ENCODE data around the gene SOCS3.

Gene SOCS3

GRCh38 chr17:78359997-78360370 is at the start of gene SOCS3:
Gene SOCS3, minus strand, starts transcription at chr17:78360077. Its CDS starts 982 bp downstream, at chr17:78359095.
- DNase-seq: peak; percentile 96

- peak; percentile 99 for DNase-seq
Measured at GRCh38 chr17:78409191-78409928, 49.5 kb upstream of the SOCS3 start.

GRCh38 chr17:78408476-78409050 is 48.7 kb upstream of the SOCS3 start:
- DNase-seq: peak; percentile 72

- peak; percentile 50 for DNase-seq
Measured at GRCh38 chr17:78407387-78408000, 47.6 kb upstream of the SOCS3 start.

GRCh38 chr17:78406920-78407319 is 47.0 kb upstream of the SOCS3 start:
- DNase-seq: no peak

- DNase-seq: no peak
Measured at GRCh38 chr17:78406396-78406795, 46.5 kb upstream of the SOCS3 start.

GRCh38 chr17:78403822-78404221 is 43.9 kb upstream of the SOCS3 start:
- no peak for DNase-seq

GRCh38 chr17:78401891-78402290 is 42.0 kb upstream of the SOCS3 start:
- no peak for DNase-seq

GRCh38 chr17:78401246-78401645 is 41.4 kb upstream of the SOCS3 start:
- no peak for DNase-seq

GRCh38 chr17:78400581-78401240 is 40.8 kb upstream of the SOCS3 start:
- DNase-seq: no peak

GRCh38 chr17:78399693-78400144 is 39.8 kb upstream of the SOCS3 start:
- no peak for DNase-seq

- no peak for DNase-seq
Measured at GRCh38 chr17:78399028-78399692, 39.3 kb upstream of the SOCS3 start.

GRCh38 chr17:78398390-78398789 is 38.5 kb upstream of the SOCS3 start:
- DNase-seq: no peak

- DNase-seq: no peak
Measured at GRCh38 chr17:78397681-78398101, 37.8 kb upstream of the SOCS3 start.

- peak; percentile 30 for DNase-seq
Measured at GRCh38 chr17:78396441-78397337, 36.8 kb upstream of the SOCS3 start.

GRCh38 chr17:78395155-78395554 is 35.3 kb upstream of the SOCS3 start:
- no peak for DNase-seq

GRCh38 chr17:78394209-78394608 is 34.3 kb upstream of the SOCS3 start:
- DNase-seq: peak; percentile 99

- no peak for DNase-seq
Measured at GRCh38 chr17:78393575-78393974, 33.7 kb upstream of the SOCS3 start.

GRCh38 chr17:78392295-78392694 is 32.4 kb upstream of the SOCS3 start:
- no peak for DNase-seq

GRCh38 chr17:78391843-78392242 is 32.0 kb upstream of the SOCS3 start:
- peak; percentile 20 for DNase-seq

- no peak for DNase-seq
Measured at GRCh38 chr17:78391051-78391431, 31.2 kb upstream of the SOCS3 start.
